Ascending aorta (tissue), 2 donors: ENCODE measurements around the gene ELMO1. TPM values are rescaled to one million over a fixed set of nuclear protein-coding genes. Genes with fewer than 3 reads are reported as not detected.

ENCODE experiments used
- DNase-seq, 2 donors: peaks; one replicate each; pipeline ENCODE4 v3.0.0-alpha.2; 2019; ENCODE audit warnings: low spot score in 2 of 2
- H3K27ac ChIP-seq, 2 donors: fragments of 200-600 bp; sonication (generic); one replicate each; pipeline ENCODE4 v1.5.1; 2016 to 2017; ENCODE audit warnings: mild to moderate bottlenecking in 1 of 2
- H3K27me3 ChIP-seq: fragments of 200-600 bp; sonication (generic); one replicate; pipeline ENCODE4 v1.5.1; 2017
- H3K36me3 ChIP-seq, 2 donors: fragments of 200-600 bp; sonication (generic); one replicate each; pipeline ENCODE4 v1.5.1; 2016
- H3K4me1 ChIP-seq, 2 donors: fragments of 200-600 bp; sonication (generic); one replicate each; pipeline ENCODE4 v1.5.1; 2016 to 2017; ENCODE audit warnings: mild to moderate bottlenecking in 1 of 2
- H3K4me3 ChIP-seq, 2 donors: fragments of 200-600 bp; sonication (generic); one replicate each; pipeline ENCODE4 v1.5.1; 2016 to 2017; ENCODE audit warnings: mild to moderate bottlenecking in 1 of 2
- H3K9me3 ChIP-seq, 2 donors: fragments of 200-600 bp; sonication (generic); one replicate each; pipeline ENCODE4 v1.5.1; 2016
- CTCF ChIP-seq, 3 experiments: fragments of 200-600 bp in 2 of 3; fragments of 450-650 bp in 1 of 3; sonication (generic) in 2 of 3; IDR thresholded peaks; one replicate each; pipeline ENCODE4 v1.5.1; 2016 to 2019; ENCODE audit warnings: antibody characterized with exemption in 3 of 3, mild to moderate bottlenecking in 1 of 3, moderate library complexity in 1 of 3
- intact Hi-C: fragments of 100-400 bp; cut with DNase I; formaldehyde crosslinking; loops from one replicate; pipeline ENCODE4 v1.15.1; 2023
- total RNA-seq: library from RNA; depleted of rRNA; stranded (reverse); fragments of >200 nt; gene quantifications from one replicate; pipeline ENCODE4 v1.1.0, GENCODE V29; 2016

Gene ELMO1
- total RNA-seq, 1 donor from 2014 or later = 40.8 TPM

- TF ChIP-seq CTCF (IDR thresholded peaks at IDR 0.05) = no peak
- DNase-seq = no peak
- Histone ChIP-seq H3K36me3 (no peaks in the 10 kb centered on the region), H3K9me3 (no peaks in the 10 kb centered on the region), H3K27ac (no peak overlapping the region), H3K27me3 (no peaks in the 10 kb centered on the region), H3K4me1 (no peaks in the 10 kb centered on the region), H3K4me3 (no peak overlapping the region)
- intact Hi-C loops = no loop called here
Observed at GRCh38 chr7:37467002-37467401, 18.3 kb upstream of the ELMO1 start.

GRCh38 chr7:37462138-37462537 lies 13.5 kb upstream of the ELMO1 start:
- no peak overlapping the region for H3K4me3 ChIP-seq
- H3K27ac ChIP-seq = no peak overlapping the region
- no peaks in the 10 kb centered on the region for H3K27me3 ChIP-seq
- no peaks in the 10 kb centered on the region for H3K9me3 ChIP-seq
- TF ChIP-seq CTCF (IDR thresholded peaks at IDR 0.05) = no peak
- no peaks in the 10 kb centered on the region for H3K4me1 ChIP-seq
- intact Hi-C loops = no loop called here
- no peaks in the 10 kb centered on the region for H3K36me3 ChIP-seq
- no peak for DNase-seq

- intact Hi-C loops = no loop called here
- DNase-seq = no peak
- TF ChIP-seq CTCF (IDR thresholded peaks at IDR 0.05) = no peak
Observed at GRCh38 chr7:37455081-37455480, 6.4 kb upstream of the ELMO1 start.

GRCh38 chr7:37452346-37452745 lies 3.7 kb upstream of the ELMO1 start:
- H3K36me3 ChIP-seq = no peaks in the 10 kb centered on the region
- no peak for DNase-seq
- no peak overlapping the region for H3K27ac ChIP-seq
- H3K4me1 ChIP-seq = peaks cover 0 to 3% of the 10 kb centered on the region in 2 donors
- no peak overlapping the region for H3K4me3 ChIP-seq
- H3K9me3 ChIP-seq = no peaks in the 10 kb centered on the region
- no peak for TF ChIP-seq CTCF (IDR thresholded peaks at IDR 0.05)
- H3K27me3 ChIP-seq = no peaks in the 10 kb centered on the region
- intact Hi-C loops = no loop called here

More at GRCh38 chr7:37455081-37455480, 6.4 kb upstream of the ELMO1 start:
- H3K4me1 ChIP-seq = no peaks in the 10 kb centered on the region
- H3K27ac ChIP-seq = no peak overlapping the region
- no peaks in the 10 kb centered on the region for H3K36me3 ChIP-seq
- H3K9me3 ChIP-seq = no peaks in the 10 kb centered on the region
- H3K4me3 ChIP-seq = no peak overlapping the region
- H3K27me3 ChIP-seq = no peaks in the 10 kb centered on the region

- no peak for DNase-seq
- H3K9me3 ChIP-seq = no peaks in the 10 kb centered on the region
- no peaks in the 10 kb centered on the region for H3K27me3 ChIP-seq
- H3K4me1 ChIP-seq = peaks cover 0 to 3% of the 10 kb centered on the region in 2 donors
- H3K36me3 ChIP-seq = no peaks in the 10 kb centered on the region
- no peak overlapping the region for H3K4me3 ChIP-seq
- intact Hi-C loops = no loop called here
- no peak for TF ChIP-seq CTCF (IDR thresholded peaks at IDR 0.05)
- no peak overlapping the region for H3K27ac ChIP-seq
Observed at GRCh38 chr7:37450035-37450434, 1.4 kb upstream of the ELMO1 start.

- Histone ChIP-seq H3K27me3 (no peaks in the 10 kb centered on the region), H3K4me3 (peak overlapping the region in 1 of 2 donors; percentile 85), H3K27ac (no peak overlapping the region), H3K36me3 (no peaks in the 10 kb centered on the region), H3K4me1 (peaks cover 0 to 3% of the 10 kb centered on the region in 2 donors), H3K9me3 (no peaks in the 10 kb centered on the region)
- intact Hi-C loops = loop anchor here (5.0 to 10.0 kb wide), 3 partner anchors 92 to 235 kb away; no protein-coding TSS in a partner anchor
- DNase-seq = no peak
- TF ChIP-seq CTCF (IDR thresholded peaks at IDR 0.05) = no peak
Observed at GRCh38 chr7:37449621-37450020, 957 bp upstream of the ELMO1 start.
